ENCODE data around the gene POLA2. TPM values are rescaled to one million over a fixed set of nuclear protein-coding genes. Genes with fewer than 3 reads are reported as not detected.

POLA2 gene
- total and polyA plus RNA-seq, 9 of the 15 experiments (the other 6 are each of a cell fraction or from before 2014, with no cell fraction given) = 2.7 to 134 (median 44.4) TPM

- TF ChIP-seq NRF1 (conservative IDR thresholded peaks at IDR 0.05 in 1 of 2, IDR thresholded peaks at IDR 0.05 in 1 of 2) = no peak
- TF ChIP-seq ZNF316 (IDR thresholded peaks at IDR 0.05) = peak; percentile 31; the same call in 1 of the 2 replicates
- TF ChIP-seq RBM15 (IDR thresholded peaks at IDR 0.05; ENCODE audit: insufficient read depth, low read length) = no peak
- TF ChIP-seq CREB1 (IDR thresholded peaks at IDR 0.05) = no peak
- no peak for TF ChIP-seq CREB1 (CRISPR knock-in tag; IDR thresholded peaks at IDR 0.05)
- peak; percentile 50; the same call in 1 of the 2 replicates for TF ChIP-seq SPI1 (IDR thresholded peaks at IDR 0.05; ENCODE audit: borderline replicate concordance, low read depth, low read length)
- peak; percentile 40 for TF ChIP-seq POLR2G (IDR thresholded peaks at IDR 0.05; ENCODE audit: low read depth, low read length)
- TF ChIP-seq ZNF77 (CRISPR knock-in tag; IDR thresholded peaks at IDR 0.05) = no peak
- TF ChIP-seq ASH1L (IDR thresholded peaks at IDR 0.05; ENCODE audit: borderline replicate concordance, low read depth, partially characterized antibody) = no peak
- TF ChIP-seq ATF4 (CRISPR knock-in tag; IDR thresholded peaks at IDR 0.05) = no peak
- no peak for TF ChIP-seq TCF3 (CRISPR knock-in tag; IDR thresholded peaks at IDR 0.05)
- TF ChIP-seq NFIC (IDR thresholded peaks at IDR 0.05) = peak; percentile 73
- TF ChIP-seq ZNF696 (CRISPR knock-in tag; conservative IDR thresholded peaks at IDR 0.05) = no peak
These were observed 46.6 kb downstream of the POLA2 start (continued) for GRCh38 chr11:65308281-65308891.
